HG03439 (cell line): ENCODE measurements around the gene SLC22A16.

ENCODE experiments used
- ATAC-seq: cut with Tn5 transposase; IDR thresholded peaks from one replicate; pipeline ENCODE4 v1.9.1; 2021; ENCODE audit warnings: mild to moderate bottlenecking, moderate library complexity; ENCODE audit not compliant: unreplicated experiment

SLC22A16 gene

GRCh38 chr6:110409794-110410193 is 66.6 kb downstream of the SLC22A16 start:
- no peak for ATAC-seq

- no peak for ATAC-seq
Observed at GRCh38 chr6:110408901-110409300, 67.5 kb downstream of the SLC22A16 start.

- no peak for ATAC-seq
Observed at GRCh38 chr6:110404607-110405006, 71.8 kb downstream of the SLC22A16 start.

- ATAC-seq: no peak
Observed at GRCh38 chr6:110401585-110402176, 74.7 kb downstream of the SLC22A16 start.

GRCh38 chr6:110400208-110400607 is 76.2 kb downstream of the SLC22A16 start:
- no peak for ATAC-seq

GRCh38 chr6:110399219-110400071 is 77.0 kb downstream of the SLC22A16 start:
- no peak for ATAC-seq

- no peak for ATAC-seq
Observed at GRCh38 chr6:110398778-110399177, 77.6 kb downstream of the SLC22A16 start.

GRCh38 chr6:110395221-110395620 is 81.2 kb downstream of the SLC22A16 start:
- ATAC-seq: no peak

- ATAC-seq: no peak
Observed at GRCh38 chr6:110394409-110394808, 82.0 kb downstream of the SLC22A16 start.

GRCh38 chr6:110392727-110393126 is 83.7 kb downstream of the SLC22A16 start:
- ATAC-seq: no peak

- ATAC-seq: no peak
Observed at GRCh38 chr6:110390404-110390803, 86.0 kb downstream of the SLC22A16 start.

- ATAC-seq: no peak
Observed at GRCh38 chr6:110389689-110390382, 86.6 kb downstream of the SLC22A16 start.

GRCh38 chr6:110387986-110388385 is 88.4 kb downstream of the SLC22A16 start:
- ATAC-seq: no peak

- no peak for ATAC-seq
Observed at GRCh38 chr6:110385458-110385863, 91.0 kb downstream of the SLC22A16 start.

- no peak for ATAC-seq
Observed at GRCh38 chr6:110378552-110378951, 97.9 kb downstream of the SLC22A16 start.
